ENCODE data around the gene CDK6.
"Not testable (repeated sequence)": the region's sequence is repeated elsewhere in the genome, so short reads cannot be mapped to it uniquely, and the experiment has no call there.

The CDK6 gene

GRCh38 chr7:92609921-92610518 lies 226.4 kb downstream of the CDK6 start:
- no peaks in the 10 kb centered on the region for H3K27me3 ChIP-seq (ENCODE audit: control insufficient read depth, insufficient read depth, low read length)
- TF ChIP-seq CTCF (IDR thresholded peaks at IDR 0.05) = peak; percentile 25
- H3K4me1 ChIP-seq = no peaks in the 10 kb centered on the region
- H3K4me2 ChIP-seq (ENCODE audit: low read length) = no peak overlapping the region
- no peak overlapping the region for H3K4me3 ChIP-seq (ENCODE audit: low read depth, low read length)
- H3K9me3 ChIP-seq (ENCODE audit: control insufficient read depth, low read length) = no peaks in the 10 kb centered on the region
- no peak overlapping the region for H3K27ac ChIP-seq
- no peak overlapping the region for H2AFZ ChIP-seq
- H3K79me2 ChIP-seq = no peaks in the 10 kb centered on the region
- no peaks in the 10 kb centered on the region for H3K36me3 ChIP-seq (ENCODE audit: control insufficient read depth, insufficient read depth, low read length)
- no peak overlapping the region for H3K9ac ChIP-seq

- Histone ChIP-seq H3K4me3 (ENCODE audit: low read depth, low read length) (no peak overlapping the region), H3K9me3 (ENCODE audit: control insufficient read depth, low read length) (no peaks in the 10 kb centered on the region), H2AFZ (peak overlapping the region; percentile 40), H3K4me2 (ENCODE audit: low read length) (no peak overlapping the region), H3K27ac (no peak overlapping the region), H3K36me3 (ENCODE audit: control insufficient read depth, insufficient read depth, low read length) (no peaks in the 10 kb centered on the region), H3K4me1 (no peaks in the 10 kb centered on the region), H3K27me3 (ENCODE audit: control insufficient read depth, insufficient read depth, low read length) (no peaks in the 10 kb centered on the region), H3K79me2 (no peaks in the 10 kb centered on the region), H3K9ac (no peak overlapping the region)
- no peak for TF ChIP-seq CTCF (IDR thresholded peaks at IDR 0.05)
Observed at GRCh38 chr7:92608380-92609322, 227.7 kb downstream of the CDK6 start.

- Histone ChIP-seq H3K79me2 (no peaks in the 10 kb centered on the region), H2AFZ (no peak overlapping the region), H3K36me3 (ENCODE audit: control insufficient read depth, insufficient read depth, low read length) (no peaks in the 10 kb centered on the region), H3K9me3 (ENCODE audit: control insufficient read depth, low read length) (no peaks in the 10 kb centered on the region), H3K27ac (no peak overlapping the region), H3K4me1 (no peaks in the 10 kb centered on the region), H3K4me3 (ENCODE audit: low read depth, low read length) (no peak overlapping the region), H3K27me3 (ENCODE audit: control insufficient read depth, insufficient read depth, low read length) (no peaks in the 10 kb centered on the region), H3K9ac (no peak overlapping the region), H3K4me2 (ENCODE audit: low read length) (no peak overlapping the region)
- TF ChIP-seq CTCF (IDR thresholded peaks at IDR 0.05) = no peak
Observed at GRCh38 chr7:92606985-92607384, 229.4 kb downstream of the CDK6 start.

GRCh38 chr7:92604517-92604916 lies 231.9 kb downstream of the CDK6 start:
- not testable (repeated sequence) for H2AFZ ChIP-seq; H3K4me1 ChIP-seq; H3K79me2 ChIP-seq; H3K4me2 ChIP-seq (ENCODE audit: low read length); H3K27me3 ChIP-seq (ENCODE audit: control insufficient read depth, insufficient read depth, low read length); H3K9ac ChIP-seq; H3K4me3 ChIP-seq (ENCODE audit: low read depth, low read length); H3K36me3 ChIP-seq (ENCODE audit: control insufficient read depth, insufficient read depth, low read length); H3K27ac ChIP-seq; H3K9me3 ChIP-seq (ENCODE audit: control insufficient read depth, low read length)

GRCh38 chr7:92603089-92603445 lies 233.3 kb downstream of the CDK6 start:
- no peaks in the 10 kb centered on the region for H3K79me2 ChIP-seq
- TF ChIP-seq CTCF (IDR thresholded peaks at IDR 0.05) = no peak
- no peaks in the 10 kb centered on the region for H3K4me1 ChIP-seq
- H3K9ac ChIP-seq = no peak overlapping the region
- no peaks in the 10 kb centered on the region for H3K9me3 ChIP-seq (ENCODE audit: control insufficient read depth, low read length)
- no peak overlapping the region for H3K27ac ChIP-seq
- H3K4me3 ChIP-seq (ENCODE audit: low read depth, low read length) = no peak overlapping the region
- H2AFZ ChIP-seq = no peak overlapping the region
- no peaks in the 10 kb centered on the region for H3K27me3 ChIP-seq (ENCODE audit: control insufficient read depth, insufficient read depth, low read length)
- no peak overlapping the region for H3K4me2 ChIP-seq (ENCODE audit: low read length)
- no peaks in the 10 kb centered on the region for H3K36me3 ChIP-seq (ENCODE audit: control insufficient read depth, insufficient read depth, low read length)
